COR-L47 (cell line): ENCODE measurements around the gene NREP.

Source experiments
- DNase-seq: peaks from one replicate; lab custom pipeline; 2025; lab: John Stamatoyannopoulos, UW

The NREP gene

DNA sequence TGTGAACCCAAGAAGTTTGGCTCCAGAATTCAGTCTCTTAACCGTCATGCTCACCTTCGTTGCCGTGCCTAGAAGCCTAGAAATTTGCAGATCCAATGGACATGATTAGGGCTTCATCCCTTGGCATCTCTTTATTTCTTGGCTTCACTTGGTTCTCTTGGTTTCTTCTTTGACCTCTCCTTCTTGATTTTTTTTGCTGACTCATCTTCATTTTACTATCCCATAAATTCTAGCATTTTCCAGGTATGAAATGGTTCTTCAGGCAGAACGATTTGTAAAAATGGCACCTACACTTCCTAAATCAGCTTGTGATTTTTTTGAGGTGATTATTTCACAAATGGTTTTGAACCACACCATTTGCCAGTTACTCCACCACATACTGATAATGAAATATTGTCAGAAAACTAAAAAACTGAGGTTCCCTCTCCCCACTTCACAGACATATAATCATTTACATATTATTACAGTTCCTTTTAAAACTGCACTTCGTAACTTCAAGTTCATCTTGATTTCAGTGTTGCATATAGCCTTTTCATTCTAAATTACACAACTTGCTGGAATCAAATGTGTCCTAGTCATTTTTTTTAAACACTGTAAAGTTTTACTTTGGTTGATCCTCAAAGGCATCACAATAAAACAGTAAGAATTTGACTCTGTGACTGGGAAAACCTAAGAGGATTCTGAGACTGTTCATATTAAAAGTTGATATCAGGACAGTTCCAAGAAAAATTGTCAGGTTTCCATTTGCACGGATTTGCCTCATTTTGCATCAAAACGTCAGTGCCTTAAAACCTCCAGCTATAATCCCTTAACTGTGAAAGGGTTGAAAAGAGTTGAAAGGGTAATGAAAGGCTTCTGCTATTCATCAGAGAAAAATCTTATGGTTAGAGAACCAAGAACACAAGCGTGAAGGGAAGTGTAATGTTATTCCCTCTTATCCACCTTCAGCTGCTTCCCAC, 8.9 kb upstream of the NREP start:
- no peak for DNase-seq

DNA sequence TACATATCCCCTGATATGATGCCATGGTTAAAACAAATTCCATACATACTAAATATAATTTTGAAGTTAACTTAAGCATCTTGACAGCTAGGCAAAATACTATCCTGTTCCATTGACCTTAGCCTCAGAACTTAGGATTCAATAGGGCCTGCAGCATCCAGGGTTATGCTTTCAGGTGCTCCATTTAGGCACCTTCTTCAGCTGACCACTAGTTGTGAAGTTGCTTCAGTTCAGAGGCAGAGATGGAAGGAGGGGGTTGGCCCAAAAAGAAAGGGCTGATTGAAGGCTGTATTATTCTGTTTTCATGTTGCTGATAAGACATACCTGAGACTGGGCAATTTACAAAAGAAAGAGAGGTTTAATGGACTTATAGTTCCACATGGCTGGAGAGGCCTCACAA, 7.0 kb upstream of the NREP start:
- DNase-seq = no peak

DNA sequence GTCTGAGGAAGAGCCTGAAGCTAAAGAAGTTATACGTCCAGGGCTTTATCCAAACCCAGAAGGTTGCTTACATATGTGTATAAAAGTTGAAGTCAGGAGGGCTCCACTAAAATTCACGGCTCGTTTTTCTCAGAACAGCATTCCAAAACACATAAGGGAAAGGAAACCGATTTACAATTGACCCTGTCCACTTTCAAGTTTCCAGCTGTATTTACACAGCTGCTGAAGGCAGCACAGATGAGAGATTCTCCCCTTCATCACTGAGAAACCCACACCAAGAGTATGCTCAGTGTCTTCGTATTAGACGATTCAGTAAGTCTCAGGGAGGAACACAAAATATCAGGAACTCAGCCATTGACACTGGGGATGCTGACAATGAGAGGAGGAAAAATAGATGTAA, 5.9 kb upstream of the NREP start:
- DNase-seq = no peak

DNA sequence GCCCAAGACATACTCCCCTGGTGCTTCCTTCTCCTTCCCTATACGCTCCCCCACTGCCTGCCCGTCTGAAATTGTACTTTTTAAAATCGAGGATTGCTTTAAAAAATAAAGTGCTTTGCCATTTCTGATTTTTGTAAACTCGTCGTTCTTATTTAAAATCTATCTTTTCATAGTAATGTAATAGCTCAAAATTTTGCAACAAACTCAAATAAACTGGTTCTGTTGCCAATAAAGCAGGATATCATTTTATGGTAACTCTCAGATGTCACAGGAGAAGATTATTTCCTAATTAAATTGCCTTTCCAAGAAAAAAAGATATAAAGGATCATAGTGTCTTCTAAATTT, 1.3 kb upstream of the NREP start:
- DNase-seq = no peak

DNA sequence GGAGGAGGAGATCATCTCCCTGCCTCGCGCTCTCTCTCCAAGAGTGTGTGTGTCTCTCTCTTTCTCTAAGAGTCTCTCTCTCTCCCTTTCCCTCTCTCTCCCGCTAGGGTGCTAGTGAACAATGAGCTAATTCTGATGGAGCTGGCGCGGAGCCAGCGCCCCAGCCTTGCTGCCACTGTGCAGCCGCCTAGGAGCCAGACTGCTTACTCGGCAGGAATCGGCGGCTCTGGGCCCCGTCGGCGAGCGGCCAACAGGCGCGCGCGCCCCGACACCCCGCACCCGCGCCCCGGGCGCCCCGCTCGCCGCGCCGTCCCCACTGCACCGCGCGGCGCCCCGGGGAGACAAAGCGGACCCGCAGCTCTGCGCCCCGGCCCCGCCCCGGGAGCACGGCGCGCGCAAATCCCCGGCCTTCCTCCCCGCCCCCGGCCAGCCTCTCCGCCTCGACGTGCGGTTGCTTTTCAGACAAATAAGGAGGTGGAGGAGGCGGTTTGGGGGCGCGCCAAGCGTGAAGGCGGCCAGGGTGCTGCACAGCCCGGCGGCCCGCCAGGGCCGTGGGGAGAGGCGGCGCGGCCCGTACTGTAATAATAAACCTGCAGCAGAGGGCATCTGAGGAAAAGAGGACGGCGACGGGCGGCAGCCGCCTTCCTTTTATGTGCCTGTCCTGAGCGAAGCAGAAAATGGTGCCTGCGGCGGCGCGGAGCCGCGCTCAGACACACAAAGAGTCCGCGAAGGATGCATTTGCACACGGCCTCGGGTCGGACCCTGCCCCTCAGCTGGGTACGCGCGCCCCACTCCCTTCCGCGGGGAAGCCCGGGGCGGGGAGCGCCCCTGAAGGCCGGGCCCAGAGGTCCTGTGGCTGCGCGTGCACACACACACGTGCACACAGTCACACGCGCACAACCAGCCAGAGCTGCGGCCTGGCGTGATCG, 625 bp upstream of the NREP start:
- peak; percentile 96 for DNase-seq

DNA sequence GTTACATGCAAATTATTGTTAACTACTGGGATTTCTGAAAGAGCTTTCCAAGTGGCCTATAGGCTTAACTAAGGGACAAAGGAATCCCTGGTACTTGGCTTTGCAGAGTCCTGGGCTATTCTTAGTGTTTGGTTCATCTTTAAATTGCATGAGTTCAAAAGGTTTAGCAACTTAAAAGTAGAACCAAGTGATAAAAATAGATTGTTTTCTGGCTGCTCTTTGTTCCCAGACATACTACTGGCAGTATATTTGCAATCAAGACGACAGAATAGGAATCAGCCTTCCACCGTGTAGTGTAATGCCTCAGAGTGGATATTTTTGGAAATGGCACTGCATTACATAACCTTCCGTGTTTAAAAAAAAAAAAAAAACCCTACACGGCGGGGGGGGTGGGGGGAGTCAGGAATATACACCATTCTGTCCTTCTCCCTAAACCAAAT, 1.0 kb downstream of the NREP start:
- peak; percentile 17 for DNase-seq

DNA sequence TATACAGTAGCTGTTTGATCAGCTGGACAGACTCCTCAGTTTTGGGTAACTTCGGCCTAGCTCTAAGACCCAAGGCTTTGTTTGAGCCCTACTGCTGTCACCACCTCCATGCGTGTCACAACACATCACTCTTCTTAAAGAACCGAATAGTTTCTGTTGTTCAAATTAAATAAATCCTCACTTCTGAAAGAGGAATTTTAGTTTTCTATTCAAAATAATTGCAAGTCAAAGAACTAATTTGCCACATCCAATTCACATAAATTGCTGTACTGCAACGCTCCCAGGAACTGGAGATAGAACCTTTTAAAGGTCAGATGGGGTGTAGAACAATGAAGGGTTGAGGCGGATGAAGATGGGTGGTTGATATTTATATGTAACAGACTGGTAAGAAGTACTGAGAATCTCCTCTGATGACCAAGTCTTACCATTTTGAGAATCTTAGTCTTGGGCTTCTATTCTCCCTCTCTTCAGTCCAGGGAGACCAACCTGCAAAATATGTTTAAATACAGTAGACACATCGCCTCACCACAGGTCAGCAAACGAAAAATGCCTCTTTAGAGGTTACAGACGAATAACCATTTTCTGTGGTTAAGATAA, 1.6 kb downstream of the NREP start:
- DNase-seq = no peak

DNA sequence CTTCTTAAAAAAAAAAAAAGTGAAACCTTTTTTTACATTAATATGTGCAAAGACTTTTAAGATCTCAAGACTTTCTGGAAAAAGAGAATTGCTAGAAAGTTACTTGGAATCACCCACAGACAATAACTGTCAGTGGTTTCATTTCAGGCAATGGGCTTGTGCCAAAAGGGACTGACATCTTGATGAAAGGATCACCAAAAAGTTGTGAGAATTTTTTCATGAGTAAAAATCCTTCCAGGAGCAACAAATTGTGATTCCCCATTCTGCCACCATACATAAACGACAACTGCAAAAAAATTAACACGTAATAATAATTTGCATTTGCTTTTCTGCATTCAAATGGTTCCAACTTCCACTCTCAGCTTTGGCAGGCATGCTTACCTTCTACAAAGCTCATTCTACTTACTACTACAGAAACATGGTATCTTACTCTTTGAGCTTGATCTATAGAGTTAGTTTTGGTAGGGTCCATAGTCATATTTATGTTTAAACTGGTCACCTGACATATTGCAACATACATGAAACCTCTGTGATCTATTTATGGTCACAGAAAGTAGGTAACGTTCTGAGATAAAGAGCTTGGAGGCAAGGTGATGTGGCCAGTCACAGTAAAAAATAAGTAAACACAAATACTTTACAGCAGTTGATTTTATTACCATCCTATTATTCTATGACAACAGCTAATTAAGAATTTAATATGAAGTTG, 3.0 kb downstream of the NREP start:
- no peak for DNase-seq

DNA sequence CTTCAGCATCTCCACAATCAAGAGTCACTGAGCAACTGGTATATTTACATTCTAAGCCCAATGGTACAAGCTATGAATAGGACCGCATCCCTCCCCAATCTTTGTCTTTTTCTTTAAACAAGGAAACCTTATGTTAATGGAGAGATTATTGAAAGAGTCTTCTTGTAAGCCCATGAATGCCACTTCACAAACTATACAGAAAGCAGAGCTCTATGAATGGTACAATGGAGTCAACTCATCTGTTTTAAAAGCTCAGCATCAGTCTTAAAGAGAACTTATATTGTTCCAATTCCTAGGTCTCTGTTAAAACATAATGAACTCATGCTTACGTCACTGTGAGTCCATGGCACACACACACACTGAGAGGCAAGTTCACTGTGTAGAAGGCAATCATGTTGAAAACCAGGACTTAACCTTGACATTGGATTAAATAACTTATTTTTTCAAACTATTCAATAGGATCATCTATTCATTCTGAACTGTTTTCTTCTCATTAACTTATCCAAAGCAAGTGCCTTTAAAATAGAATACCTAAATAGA, 4.5 kb downstream of the NREP start:
- DNase-seq = no peak

DNA sequence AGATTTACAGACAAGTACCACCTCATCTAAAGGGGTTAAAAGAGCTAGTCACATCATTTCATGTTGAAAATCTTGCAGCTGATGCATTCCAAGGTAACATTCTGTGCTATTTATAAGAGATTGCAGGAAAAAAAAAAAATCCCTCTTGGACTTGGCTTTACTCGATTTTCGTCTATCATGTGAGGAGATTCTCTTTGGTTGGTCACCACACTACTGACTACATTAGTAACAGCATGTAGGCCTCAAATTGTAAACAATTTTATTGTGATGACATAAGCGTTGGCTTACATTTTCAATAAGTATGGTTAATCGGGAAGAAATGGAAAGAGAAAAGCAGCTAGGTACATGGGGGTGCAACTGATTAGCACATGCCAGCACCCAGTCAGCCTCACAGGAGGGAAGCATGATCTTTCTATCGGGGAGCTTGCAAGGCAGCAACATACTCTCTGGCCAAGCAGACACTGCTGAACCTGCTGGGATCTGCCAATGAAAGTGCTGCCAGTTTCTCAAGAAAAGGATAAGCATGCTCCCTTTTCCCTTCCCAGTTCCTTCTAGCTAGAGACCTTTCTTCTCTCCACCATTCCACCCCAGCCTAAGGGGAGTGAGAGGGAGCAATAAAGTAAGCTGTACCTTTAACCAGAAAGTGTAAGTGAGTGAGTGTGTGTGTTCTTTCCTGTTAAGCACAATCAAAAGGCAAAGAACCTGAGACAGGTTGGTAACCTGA, 7.5 kb downstream of the NREP start:
- DNase-seq = no peak

DNA sequence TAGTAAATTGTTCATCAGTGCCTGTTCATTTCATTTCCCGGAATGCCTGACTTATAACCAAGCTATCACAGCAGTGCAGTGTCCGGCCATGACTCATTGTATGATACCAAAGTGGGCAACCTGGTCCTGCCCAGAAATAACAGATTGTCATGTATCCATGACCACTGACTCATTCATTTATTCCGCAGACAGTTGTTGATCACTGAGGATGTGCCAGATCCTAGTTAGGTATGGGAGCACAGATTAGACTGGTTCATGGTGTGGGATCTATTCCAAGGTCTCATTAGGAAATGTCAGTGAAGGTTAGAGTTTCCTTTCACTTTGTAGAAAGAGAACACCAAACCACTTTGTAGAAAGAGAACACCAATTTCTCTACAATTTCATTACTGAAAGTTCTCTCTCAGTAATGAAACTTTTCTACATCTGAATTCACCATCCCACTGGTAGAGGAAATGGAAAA, 8.7 kb downstream of the NREP start:
- no peak for DNase-seq

DNA sequence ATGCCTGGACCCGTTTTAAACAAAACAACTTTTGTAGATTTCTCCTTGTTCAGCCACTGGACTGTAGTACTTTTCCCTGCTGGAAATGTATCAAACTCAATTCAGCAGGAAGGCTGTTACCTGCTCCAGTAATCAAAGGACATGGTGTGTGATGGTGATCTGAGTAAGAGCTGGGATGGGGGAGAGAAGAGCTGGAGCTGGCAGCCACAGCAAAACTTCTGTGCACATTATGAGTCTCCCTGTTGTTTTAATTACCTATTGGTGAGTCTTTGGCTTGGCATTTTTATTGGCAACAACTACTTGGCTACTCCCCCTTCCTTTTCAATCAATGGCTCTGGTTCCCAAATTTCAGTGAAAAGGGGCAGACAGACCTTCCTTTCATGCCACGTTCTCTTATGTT, 9.7 kb downstream of the NREP start:
- DNase-seq = no peak

DNA sequence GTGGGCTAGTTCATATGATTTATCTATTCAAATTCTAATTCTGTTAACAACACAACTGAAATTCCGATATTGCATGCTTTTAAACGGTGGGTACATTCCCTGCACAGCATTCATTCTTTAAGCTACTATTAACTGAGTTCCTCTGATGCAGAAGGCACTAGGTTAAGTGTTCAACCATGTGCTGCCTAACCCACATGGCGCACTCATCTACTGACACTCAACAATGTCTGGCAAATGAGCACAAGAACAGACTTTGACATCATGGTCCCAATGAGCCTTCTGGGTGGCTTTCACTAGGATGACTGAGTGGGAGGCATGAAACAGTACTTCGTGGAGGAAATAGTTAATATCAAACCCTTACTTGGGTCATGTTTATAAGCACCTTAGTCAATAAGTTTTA, 10.2 kb downstream of the NREP start:
- DNase-seq = no peak

DNA sequence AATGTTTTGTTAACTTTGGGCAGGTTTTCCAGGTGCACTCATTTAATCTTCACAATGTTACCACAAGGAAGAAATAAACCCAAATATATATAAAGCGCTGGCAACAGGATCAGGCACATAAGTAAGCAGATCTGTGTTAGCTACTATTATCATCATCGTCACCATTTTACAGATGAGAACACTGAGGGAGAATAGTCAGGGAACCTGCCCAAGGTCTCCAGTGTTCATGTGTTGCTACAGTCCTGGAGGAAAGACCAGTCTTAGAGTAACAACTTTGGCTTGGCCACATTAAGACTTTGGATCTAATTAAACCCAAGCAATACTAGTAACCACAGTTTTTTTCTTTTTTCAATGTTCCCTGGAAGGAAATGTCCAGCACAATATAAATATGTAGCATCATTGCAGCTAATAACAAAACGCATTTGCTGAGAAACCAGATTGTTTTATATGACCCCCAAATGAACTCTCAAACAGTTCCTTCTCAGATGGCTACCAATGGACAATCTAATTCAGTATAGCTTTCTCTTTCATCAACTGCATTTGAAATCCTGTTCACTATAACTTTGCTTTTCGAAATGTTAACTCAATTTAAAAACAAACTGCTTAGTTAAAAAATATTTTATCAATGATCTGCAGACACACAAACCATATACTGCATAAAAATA, 11.8 kb downstream of the NREP start:
- DNase-seq = no peak

DNA sequence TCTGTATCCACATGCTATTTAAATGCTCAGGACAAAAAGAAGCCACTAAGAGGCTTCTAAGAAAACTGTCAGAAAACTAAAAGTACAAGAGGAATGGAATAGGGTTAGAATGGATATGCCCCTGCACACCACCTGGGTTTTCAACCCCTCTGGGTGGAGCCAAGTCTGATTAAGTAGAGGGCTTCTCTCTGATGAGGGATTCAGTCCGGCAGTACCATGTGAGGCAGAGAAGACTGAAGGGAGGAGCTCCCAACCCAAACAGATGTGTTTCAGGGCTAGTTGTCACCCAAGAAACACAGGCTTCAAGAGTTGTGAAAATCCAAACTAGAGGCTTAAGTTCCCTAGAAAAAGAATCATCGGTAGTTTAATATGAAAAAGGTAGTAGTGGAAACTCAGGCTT, 12.5 kb downstream of the NREP start:
- no peak for DNase-seq

DNA sequence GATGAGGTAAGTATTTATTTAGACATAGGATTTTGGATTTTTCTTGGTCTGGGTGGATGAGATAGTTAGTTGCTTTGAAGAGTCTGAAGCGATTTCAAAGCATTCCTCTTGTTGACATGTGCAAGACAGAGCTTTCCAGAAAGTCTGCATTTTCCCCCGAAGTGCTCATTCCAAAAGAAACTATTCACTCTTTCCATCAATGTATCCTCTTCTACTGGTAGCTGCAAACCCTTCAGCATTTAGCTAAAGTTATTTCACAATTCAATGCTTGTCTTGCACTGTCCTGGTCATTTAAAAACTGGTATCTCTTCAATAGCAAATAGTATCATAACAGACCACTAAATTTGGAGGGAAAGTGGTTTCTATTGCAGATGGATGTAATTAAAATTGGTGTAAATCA, 13.0 kb downstream of the NREP start:
- no peak for DNase-seq

DNA sequence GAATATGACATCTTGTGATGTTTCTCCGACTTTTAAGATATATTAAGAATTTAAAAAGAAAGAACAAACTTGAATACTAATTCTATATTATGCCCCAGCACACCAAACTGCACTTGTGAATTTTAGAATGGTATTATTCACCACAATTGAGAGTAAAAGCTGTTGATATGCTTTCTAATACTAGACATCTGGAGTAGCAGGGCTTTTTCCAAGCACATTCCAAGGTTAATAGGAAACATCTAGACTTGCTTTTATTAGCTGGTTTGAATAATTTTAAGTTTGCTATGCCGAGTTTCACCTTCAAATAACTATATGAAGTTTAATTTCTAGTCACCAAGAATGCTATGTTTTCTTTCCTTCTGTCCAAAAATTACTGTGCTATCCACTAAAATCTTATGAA, 13.5 kb downstream of the NREP start:
- DNase-seq = no peak

DNA sequence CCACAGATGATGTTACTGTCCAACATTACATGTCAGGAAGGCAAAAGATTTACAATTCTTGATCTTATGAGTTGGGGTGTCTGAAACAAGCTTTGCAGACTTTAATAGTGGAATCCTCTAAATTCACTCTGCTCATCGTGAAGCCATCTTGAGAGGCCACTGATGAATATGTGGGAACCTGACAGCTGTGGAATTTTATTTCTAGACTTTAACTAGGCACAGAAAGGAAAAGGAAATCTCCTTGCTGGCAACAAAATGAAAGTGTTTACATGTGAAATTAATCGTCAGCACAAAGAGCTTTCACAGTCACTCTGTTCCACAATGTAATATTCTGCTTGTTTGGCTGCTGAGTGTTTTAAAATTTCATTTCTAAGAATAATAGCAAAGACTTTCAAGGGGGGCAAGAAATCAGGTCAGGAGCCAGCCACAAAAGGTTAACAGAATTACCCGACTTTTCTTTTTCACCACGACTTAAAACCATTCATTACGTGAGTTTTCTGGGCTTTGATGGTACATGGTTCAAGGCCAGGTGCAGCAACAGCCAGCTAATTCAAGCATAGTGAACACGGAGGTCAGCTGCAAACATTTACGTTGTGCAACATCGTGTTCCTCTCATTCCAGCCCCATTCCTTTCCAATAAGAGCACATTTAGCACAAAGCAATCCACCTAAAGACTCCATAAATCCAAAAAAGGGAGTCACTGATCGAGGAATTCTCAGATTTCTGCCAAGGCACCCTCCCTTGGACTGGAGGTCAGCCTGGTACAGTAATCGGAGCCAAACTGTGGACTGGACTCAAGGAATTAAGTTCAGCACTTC, 14.6 kb downstream of the NREP start:
- DNase-seq = no peak

DNA sequence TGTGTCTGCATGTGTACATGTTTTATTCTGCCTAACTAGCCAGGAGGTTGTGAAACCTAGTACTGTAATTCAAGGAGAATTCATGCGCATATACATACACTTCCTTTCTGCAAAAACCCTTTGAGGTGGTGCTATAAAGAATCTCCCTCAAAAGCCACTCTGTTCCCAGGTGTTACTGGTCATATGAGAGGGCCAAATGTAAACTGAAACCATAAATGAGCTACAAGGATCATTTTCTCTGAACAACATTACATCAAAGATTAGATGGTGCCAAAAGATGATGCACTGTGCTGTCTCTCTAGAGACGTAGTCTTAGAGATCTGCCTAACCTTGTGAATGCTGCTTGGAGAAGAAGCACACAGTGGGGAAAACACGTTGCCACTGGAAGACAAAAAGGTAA, 15.7 kb downstream of the NREP start:
- DNase-seq = no peak

DNA sequence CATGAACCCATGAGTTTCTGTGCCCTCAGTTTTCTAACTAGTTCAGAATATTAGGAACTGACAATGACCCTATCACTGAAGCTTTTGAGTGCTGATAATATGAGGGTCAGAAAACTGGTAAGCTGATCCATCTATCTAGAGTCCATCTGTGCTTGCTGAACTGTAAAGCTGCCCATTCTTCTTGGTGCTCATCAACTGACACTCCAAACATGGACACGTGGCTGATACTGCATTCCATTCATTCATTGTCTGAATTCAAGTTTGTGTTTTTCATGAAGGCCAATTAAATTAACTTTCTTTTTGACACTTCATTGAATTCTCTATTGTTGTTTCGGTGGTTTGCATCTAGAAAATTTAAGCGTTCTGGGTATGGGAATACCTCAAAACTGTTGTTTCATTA, 17.6 kb downstream of the NREP start:
- no peak for DNase-seq
